HL-60 (cell line): Measurements from ENCODE around the gene DSCAML1.

Experiments
- POLR2AphosphoS5 ChIP-seq: IDR thresholded peaks from 2 replicates; pipeline ENCODE4 v1.6.1; 2012; ENCODE audit warnings: low read depth
- TF ChIP-seq, protein P1 (sequence below): IDR thresholded peaks from one replicate; pipeline ENCODE4 v1.5.1; 2011; ENCODE audit warnings: low read length, control low read depth, inconsistent platforms; ENCODE audit not compliant: insufficient read depth

DNA sequence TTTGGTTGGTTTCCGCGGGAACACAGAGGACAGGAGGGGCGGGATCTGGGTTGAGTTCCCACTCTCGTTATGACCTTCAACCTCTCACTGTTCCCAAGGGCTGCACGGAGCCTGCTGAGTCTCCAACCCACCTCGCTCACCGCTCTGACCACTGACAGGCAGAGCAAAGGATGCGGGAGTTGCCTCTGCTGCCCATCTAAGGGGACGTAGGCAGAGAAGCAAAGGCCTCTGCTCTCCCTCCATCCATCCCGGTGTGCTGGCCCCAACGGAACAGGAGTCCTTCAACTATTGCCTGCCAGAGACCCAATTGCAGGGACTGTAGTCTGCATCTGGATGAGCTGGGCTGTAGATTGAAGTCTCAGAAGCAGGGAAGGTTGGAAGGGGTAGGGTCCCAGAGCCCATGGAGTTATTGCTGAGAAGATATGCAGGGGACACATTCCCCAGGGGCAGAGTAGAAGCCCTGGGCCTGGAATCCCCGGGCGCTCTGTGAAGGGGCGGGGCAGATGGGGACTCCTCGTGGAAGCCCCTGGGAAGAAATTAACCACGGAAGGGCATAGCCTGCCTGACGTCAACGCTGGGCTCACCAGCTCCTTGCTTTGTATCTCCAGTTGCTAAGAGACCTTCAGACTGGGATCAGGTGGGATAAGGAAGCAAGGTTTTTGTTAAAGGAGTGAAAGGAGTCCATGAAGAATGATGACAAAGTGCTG lies 40.2 kb upstream of the DSCAML1 start:
- TF ChIP-seq, protein P1, sequence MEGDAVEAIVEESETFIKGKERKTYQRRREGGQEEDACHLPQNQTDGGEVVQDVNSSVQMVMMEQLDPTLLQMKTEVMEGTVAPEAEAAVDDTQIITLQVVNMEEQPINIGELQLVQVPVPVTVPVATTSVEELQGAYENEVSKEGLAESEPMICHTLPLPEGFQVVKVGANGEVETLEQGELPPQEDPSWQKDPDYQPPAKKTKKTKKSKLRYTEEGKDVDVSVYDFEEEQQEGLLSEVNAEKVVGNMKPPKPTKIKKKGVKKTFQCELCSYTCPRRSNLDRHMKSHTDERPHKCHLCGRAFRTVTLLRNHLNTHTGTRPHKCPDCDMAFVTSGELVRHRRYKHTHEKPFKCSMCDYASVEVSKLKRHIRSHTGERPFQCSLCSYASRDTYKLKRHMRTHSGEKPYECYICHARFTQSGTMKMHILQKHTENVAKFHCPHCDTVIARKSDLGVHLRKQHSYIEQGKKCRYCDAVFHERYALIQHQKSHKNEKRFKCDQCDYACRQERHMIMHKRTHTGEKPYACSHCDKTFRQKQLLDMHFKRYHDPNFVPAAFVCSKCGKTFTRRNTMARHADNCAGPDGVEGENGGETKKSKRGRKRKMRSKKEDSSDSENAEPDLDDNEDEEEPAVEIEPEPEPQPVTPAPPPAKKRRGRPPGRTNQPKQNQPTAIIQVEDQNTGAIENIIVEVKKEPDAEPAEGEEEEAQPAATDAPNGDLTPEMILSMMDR, result no peak
- no peak for TF ChIP-seq POLR2AphosphoS5
